ENCODE data around the gene UQCRHL.
A peak's percentile ranks its signal among the peaks of the same experiment; 100 is the strongest.

Gene UQCRHL

DNA sequence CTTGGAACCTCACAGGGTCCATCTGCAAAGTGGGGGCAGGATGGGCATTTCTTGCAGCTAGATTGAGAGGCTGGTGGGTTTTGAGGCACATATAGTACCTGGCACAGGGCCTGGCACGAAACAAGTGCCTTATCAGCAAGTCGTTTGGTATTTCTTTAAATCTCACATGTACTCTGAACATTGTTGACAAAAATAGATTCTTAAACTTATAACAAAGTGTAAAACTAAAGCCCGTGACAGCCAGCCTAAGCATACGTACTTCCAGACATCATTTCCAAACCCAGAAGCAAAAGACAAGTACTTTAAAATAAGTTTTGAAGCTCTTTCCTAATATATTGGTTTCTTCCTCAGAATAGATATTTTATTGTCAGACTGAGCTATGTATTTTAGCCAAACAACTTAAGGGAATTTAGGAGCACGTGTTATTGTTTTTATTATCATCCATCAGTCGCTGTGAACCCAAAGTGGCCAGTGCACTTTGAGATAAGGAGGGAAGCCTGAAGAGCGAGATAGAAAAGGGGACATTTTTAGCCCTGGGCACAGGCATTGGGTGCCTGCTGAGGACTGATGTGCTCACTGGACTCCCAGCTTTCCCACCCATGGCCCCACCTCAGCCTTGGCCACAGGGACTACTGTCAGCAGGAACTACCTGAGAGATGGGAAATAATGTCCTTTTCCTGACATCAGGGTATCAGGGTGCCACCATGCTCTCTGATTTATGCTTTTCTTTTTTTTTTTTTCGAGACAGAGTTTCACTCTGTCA lies 45.9 kb downstream of the UQCRHL start:
- TF ChIP-seq SP1 (IDR thresholded peaks at IDR 0.05) (no peak), TARDBP (IDR thresholded peaks at IDR 0.05) (no peak), ZNF384 (IDR thresholded peaks at IDR 0.05) (peak; percentile 45; the same call in 1 of the 2 replicates)
- ChIA-PET POLR2A (no interaction called here), CTCF (interaction anchor here (0.6 kb wide), 1 partner anchor 215 kb away, joined by 3 read pairs; no protein-coding TSS in a partner anchor)
- DNase-seq (ENCODE audit: extremely low spot score): no peak

DNA sequence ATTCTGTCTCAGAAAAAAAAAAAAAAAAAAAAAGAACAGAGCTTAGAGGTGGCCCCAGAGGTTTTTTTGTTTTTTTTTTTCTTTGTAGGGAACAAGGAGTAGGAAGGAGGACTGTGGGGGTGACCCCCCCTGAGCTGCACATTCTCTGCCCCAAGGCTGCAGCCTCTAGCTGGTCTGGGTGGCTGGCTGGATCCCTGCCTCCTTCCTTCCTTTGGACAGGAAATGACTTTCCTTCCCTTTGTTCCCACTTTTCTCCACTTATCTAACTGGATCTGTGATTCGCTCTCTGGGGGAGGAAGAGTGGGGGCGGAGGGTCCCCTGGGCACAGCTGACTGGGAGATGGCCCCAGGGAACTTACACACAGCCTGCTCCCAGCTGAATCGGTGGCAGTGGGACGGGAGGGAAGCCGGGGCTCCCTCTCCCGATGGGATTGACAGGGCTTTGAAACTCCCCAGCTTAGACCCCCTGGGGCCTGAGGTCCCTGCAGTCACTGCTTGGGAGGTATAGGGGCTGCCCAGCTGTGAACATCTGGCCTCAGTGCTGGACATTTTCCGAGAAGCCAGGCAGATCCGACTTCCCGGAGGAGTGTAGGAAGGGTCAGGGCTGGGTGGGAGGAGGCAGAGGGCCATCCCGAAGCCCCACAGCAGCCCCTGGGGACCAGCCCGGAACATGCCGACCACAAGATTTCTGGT lies 46.8 kb downstream of the UQCRHL start:
- POLR2A ChIA-PET: interaction anchor here (1.5 kb wide), 1 partner anchor 13 kb away, joined by 4 read pairs; no protein-coding TSS in a partner anchor
- TF ChIP-seq ARNT (IDR thresholded peaks at IDR 0.05) (no peak), L3MBTL2 (conservative IDR thresholded peaks at IDR 0.05) (no peak), FOXK2 (IDR thresholded peaks at IDR 0.05) (no peak), ZNF384 (IDR thresholded peaks at IDR 0.05) (no peak), FOXA1 (IDR thresholded peaks at IDR 0.05) (no peak), HDGF (IDR thresholded peaks at IDR 0.05; ENCODE audit: borderline replicate concordance) (no peak), SP1 (IDR thresholded peaks at IDR 0.05) (no peak), SUZ12 (IDR thresholded peaks at IDR 0.05) (no peak), NFRKB (IDR thresholded peaks at IDR 0.05) (no peak), FOXM1 (IDR thresholded peaks at IDR 0.05; ENCODE audit: borderline replicate concordance) (no peak), TARDBP (IDR thresholded peaks at IDR 0.05) (no peak), ELF4 (IDR thresholded peaks at IDR 0.05) (no peak), BHLHE40 (IDR thresholded peaks at IDR 0.05; ENCODE audit: borderline replicate concordance) (no peak), LEF1 (IDR thresholded peaks at IDR 0.05; ENCODE audit: borderline replicate concordance) (no peak), CTBP1 (IDR thresholded peaks at IDR 0.05; ENCODE audit: borderline replicate concordance) (no peak)
- TF ChIP-seq, protein P1, sequence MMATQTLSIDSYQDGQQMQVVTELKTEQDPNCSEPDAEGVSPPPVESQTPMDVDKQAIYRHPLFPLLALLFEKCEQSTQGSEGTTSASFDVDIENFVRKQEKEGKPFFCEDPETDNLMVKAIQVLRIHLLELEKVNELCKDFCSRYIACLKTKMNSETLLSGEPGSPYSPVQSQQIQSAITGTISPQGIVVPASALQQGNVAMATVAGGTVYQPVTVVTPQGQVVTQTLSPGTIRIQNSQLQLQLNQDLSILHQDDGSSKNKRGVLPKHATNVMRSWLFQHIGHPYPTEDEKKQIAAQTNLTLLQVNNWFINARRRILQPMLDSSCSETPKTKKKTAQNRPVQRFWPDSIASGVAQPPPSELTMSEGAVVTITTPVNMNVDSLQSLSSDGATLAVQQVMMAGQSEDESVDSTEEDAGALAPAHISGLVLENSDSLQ (IDR thresholded peaks at IDR 0.05): no peak
- DNase-seq (ENCODE audit: extremely low spot score): no peak
- CTCF ChIA-PET: no interaction called here

DNA sequence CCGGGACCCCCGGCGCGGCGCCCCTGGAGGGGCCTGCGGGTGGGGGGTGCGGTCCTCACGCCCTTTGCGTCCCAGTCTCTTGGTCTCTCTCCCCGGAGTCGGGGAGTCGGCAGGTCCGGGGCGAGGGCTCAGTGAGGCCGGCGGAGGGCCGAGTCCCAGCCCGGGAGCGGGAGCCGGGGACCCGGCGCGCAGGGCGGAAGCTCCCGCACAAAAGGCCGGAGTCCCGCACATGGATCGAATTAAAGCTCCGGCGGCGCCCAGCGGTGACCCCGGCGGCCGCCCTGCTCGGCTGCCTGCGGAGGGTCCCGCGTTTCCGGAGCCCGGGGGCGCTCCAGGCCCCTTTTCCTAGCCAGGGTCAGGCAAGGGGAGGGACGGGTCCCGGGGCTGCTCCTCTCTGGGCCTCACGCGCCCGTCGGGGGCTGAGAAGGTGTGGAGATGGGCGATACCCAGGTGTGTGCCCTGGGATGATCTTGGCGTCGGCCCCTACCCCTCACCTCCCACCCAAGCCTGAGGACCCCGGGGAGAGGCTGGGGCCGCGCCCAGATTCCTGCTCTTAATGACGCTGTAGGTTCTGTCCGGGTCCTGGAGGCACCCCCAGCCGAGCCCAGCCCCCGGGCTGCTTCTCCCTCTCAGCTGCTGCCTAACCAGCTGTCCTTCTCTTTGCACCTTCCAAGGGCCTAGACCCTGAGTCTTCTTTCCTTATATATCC lies 48.3 kb downstream of the UQCRHL start:
- TF ChIP-seq FOXK2 (IDR thresholded peaks at IDR 0.05) (no peak), FOXA1 (IDR thresholded peaks at IDR 0.05) (no peak), SP1 (IDR thresholded peaks at IDR 0.05) (no peak), L3MBTL2 (conservative IDR thresholded peaks at IDR 0.05) (no peak), ARNT (IDR thresholded peaks at IDR 0.05) (no peak), FOXM1 (IDR thresholded peaks at IDR 0.05; ENCODE audit: borderline replicate concordance) (no peak), TARDBP (IDR thresholded peaks at IDR 0.05) (no peak), BHLHE40 (IDR thresholded peaks at IDR 0.05; ENCODE audit: borderline replicate concordance) (no peak), SUZ12 (IDR thresholded peaks at IDR 0.05) (no peak), LEF1 (IDR thresholded peaks at IDR 0.05; ENCODE audit: borderline replicate concordance) (no peak)
- CTCF ChIA-PET: interaction anchor here (0.5 to 0.6 kb wide), 2 partner anchors 70 to 316 kb away, joined by 3 to 7 read pairs; no protein-coding TSS in a partner anchor
- POLR2A ChIA-PET: interaction anchor here (0.9 to 1.5 kb wide), 2 partner anchors 9 to 14 kb away, joined by 3 to 4 read pairs; no protein-coding TSS in a partner anchor
- peak; percentile 63 for DNase-seq (ENCODE audit: extremely low spot score)

DNA sequence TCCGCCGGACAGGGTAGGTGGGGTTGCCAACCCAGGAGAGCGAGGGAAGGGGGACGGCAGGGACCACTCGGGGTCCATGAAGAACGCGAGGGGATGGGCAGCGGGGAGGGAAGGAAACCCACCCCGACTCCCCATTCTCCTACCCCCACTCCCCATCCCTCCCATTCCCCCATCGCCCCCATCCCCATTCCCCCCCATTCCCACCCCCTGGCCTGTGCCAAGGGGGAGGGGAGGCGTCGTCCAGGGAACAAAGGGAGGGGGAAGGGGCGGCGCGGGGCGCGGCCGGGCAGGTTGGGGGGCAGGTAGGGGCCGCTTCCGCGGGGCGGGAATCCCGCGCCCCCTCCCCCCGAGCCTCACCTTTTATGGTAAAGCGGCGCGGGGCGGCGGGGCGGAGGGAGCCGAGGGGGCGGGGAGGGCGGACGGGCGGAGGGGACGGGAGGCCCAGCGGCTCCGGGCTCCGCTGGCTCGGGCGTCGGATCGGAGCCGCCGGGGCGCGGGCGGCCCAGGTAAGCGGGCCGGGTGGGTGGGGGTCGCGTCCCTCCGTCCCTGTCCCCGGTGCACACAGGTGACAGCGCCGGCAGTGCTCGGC lies 49.0 kb downstream of the UQCRHL start, which contains the start of gene FBLIM1:
TSS of gene FBLIM1 (plus strand) at position 453 of the 589 bp plus-strand sequence. CDS start 6,189 bp downstream, outside the sequence.
- no peak for TF ChIP-seq NFRKB (IDR thresholded peaks at IDR 0.05)
- TF ChIP-seq LEF1 (IDR thresholded peaks at IDR 0.05; ENCODE audit: borderline replicate concordance): no peak
- ChIA-PET POLR2A (interaction anchor here (0.9 kb wide), 1 partner anchor 10 kb away, joined by 3 read pairs; no protein-coding TSS in a partner anchor), CTCF (no interaction called here)
- DNase-seq (ENCODE audit: extremely low spot score): peak; percentile 53

DNA sequence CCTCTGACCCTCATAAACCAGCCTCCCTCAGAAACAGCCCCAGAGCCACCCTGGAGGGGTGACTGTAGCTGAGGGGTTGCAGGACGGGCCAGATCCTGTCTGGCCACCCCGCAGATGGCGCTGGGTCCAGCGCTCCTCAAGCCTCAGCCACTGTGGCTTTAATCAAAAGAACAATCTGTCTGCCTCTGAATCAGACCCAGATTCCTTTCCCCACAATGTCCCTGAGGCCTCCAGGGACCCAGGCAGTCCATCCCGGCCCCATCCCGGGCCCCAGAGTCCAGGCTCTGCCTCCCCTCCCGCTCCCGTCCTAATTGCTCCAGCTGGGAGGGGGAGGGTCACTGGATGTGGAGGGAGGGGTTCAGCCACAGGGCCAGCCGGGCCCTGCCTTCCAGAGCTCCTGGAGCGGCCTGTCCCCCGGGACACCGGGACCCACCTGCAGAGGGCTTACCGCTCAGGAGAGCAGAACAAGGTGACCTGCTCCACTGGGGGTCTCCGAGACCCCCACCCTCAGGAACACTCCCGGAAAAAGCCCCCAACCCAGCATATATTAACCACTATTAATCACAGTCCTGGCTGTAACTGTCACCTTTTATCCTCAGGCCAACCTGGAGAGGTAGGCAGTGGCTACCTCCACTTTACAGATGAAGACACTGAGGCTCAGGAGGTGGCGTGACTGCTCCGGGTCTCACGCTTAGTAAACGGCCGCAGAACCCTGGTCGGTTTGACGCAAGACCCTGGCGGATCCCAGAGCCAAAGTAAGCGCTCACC lies 49.7 kb downstream of the UQCRHL start:
- CTCF ChIA-PET: interaction anchor here (1.1 kb wide), 1 partner anchor 21 kb away, joined by 3 read pairs; no protein-coding TSS in a partner anchor
- TF ChIP-seq FOXM1 (IDR thresholded peaks at IDR 0.05; ENCODE audit: borderline replicate concordance): no peak
- TF ChIP-seq SUZ12 (IDR thresholded peaks at IDR 0.05): no peak
- TF ChIP-seq, protein P1 (IDR thresholded peaks at IDR 0.05): no peak
- TF ChIP-seq SP1 (IDR thresholded peaks at IDR 0.05): no peak
- TF ChIP-seq ZNF384 (IDR thresholded peaks at IDR 0.05): no peak
- no peak for TF ChIP-seq FOXA1 (IDR thresholded peaks at IDR 0.05)
- no peak for TF ChIP-seq LEF1 (IDR thresholded peaks at IDR 0.05; ENCODE audit: borderline replicate concordance)
- no peak for TF ChIP-seq TARDBP (IDR thresholded peaks at IDR 0.05)
- no peak for TF ChIP-seq FOXK2 (IDR thresholded peaks at IDR 0.05)
- no peak for TF ChIP-seq ARNT (IDR thresholded peaks at IDR 0.05)
- no peak for TF ChIP-seq BHLHE40 (IDR thresholded peaks at IDR 0.05; ENCODE audit: borderline replicate concordance)
- TF ChIP-seq L3MBTL2 (conservative IDR thresholded peaks at IDR 0.05): no peak
- no peak for TF ChIP-seq NFRKB (IDR thresholded peaks at IDR 0.05)
- no peak for TF ChIP-seq HDGF (IDR thresholded peaks at IDR 0.05; ENCODE audit: borderline replicate concordance)
- TF ChIP-seq CTBP1 (IDR thresholded peaks at IDR 0.05; ENCODE audit: borderline replicate concordance): no peak
- TF ChIP-seq ELF4 (IDR thresholded peaks at IDR 0.05): no peak
- POLR2A ChIA-PET: interaction anchor here (0.9 kb wide), 1 partner anchor 91 kb away, joined by 3 read pairs; no protein-coding TSS in a partner anchor
- DNase-seq (ENCODE audit: extremely low spot score): no peak
